NCI-H2171 (cell line): ENCODE results near the gene BICC1.

Source experiments
- DNase-seq: peaks from one replicate; lab custom pipeline; 2025; lab: John Stamatoyannopoulos, UW

BICC1 gene

DNA sequence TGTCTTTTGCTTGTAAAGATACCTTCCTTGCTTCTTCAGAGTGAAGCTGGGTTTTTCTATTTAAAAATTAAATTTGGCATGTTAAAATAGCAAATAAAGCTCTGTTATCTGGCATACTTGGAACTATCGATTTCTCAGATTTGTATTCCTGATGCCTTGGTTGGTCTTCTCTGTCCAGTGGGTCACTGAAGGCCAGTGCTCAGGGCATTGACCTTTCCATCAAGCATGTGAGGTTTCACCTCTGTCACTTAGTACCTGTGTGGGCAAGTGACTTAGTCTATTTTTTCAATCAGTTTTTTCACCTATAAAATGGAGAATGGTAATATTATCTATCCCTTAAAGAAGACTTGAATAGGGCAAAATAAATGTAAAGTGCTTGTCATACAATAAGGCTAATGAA, 311.3 kb downstream of the BICC1 start:
- no peak for DNase-seq

- no peak for DNase-seq
Observed at GRCh38 chr10:58824396-58824795, 311.7 kb downstream of the BICC1 start.

GRCh38 chr10:58826694-58827093, 314.0 kb downstream of the BICC1 start:
- DNase-seq = no peak

DNA sequence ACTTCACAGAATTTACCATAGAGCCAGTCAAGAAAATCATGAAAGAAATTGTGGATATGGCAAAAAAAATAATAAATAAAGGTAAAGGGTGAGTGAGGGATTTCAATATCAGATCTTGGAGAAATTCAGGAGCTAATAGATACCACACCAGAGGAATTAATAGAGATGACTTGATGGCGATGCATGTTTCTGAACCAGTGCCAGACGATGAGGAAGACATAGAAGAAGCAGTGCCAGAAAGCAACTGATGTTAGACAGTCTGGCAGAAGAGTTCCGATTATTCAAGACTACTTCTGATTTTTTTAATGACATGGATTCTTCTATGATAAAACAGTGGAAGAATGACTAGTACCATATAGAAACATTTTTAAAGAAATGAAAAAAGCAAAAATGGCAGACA, 314.7 kb downstream of the BICC1 start:
- DNase-seq = no peak

- no peak for DNase-seq
Observed at GRCh38 chr10:58829839-58830238, 317.2 kb downstream of the BICC1 start.

- no peak for DNase-seq
Observed at GRCh38 chr10:58830697-58831096, 318.0 kb downstream of the BICC1 start.

- DNase-seq = no peak
Observed at GRCh38 chr10:58833771-58834561, 321.3 kb downstream of the BICC1 start.

DNA sequence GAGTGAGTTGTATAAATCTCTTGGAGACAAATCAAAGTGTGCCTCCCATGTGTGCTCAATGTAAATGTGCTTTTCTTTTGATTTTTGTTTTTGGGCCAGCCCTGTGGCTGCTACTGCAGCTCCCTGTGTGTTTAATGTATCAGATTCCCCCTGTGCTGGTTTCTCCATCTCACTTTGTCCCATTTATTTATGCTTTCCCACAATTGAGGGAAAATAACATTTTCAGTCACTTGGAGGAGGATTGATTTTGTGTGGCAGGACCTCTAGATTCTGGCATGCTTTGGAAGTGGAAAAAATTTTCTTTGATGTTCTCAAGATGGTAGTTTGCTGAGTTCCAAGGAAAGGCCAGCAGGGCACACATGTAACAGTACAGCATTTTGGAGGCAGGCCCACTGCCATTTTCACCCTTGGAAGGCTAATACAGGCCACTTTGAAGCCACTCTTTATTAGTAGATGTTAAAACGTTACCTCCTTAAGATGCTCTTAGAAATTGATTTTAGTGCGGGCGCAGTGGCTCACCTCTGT, 323.6 kb downstream of the BICC1 start:
- DNase-seq = no peak

GRCh38 chr10:58836991-58837575, 324.4 kb downstream of the BICC1 start:
- no peak for DNase-seq

DNA sequence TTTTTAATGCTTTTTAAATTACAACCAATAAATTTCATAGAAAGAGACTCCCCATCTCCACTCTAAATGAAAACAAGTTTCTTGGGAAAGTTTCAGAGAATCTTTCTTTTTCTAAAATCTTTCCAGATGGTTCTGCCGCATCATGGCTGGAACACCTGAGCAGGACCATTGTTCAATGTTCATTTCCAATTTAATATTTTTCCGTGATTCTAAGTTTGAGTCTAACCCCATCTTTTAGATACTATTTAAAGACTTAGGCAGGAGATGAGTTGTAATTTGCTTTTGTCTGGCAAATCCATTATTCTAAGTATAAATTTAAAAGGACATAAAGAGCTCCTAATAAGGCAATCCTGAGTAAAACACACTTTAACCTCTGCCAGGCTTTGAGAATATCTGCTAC, 325.2 kb downstream of the BICC1 start:
- no peak for DNase-seq

GRCh38 chr10:58838561-58839208, 326.0 kb downstream of the BICC1 start:
- no peak for DNase-seq

DNA sequence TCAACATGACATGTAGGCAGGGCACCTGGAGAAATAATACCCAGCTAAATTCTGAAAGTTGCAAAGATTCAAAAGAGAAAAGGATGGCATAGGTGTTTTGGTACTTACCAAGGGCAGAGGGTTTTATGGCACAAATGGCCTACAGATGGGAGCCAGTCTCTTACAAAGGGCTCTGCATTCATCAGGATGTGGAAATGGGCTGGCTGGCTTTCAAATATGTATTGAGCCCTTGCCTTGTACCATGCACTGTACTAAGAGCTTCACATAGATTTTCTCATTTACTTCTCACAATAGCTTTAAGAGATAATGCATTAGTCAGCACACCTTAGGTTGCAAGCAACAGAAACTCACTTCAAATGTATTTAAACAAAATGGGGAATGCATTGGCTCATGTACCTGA, 327.1 kb downstream of the BICC1 start:
- DNase-seq = no peak

GRCh38 chr10:58840840-58841435, 328.3 kb downstream of the BICC1 start:
- no peak for DNase-seq

DNA sequence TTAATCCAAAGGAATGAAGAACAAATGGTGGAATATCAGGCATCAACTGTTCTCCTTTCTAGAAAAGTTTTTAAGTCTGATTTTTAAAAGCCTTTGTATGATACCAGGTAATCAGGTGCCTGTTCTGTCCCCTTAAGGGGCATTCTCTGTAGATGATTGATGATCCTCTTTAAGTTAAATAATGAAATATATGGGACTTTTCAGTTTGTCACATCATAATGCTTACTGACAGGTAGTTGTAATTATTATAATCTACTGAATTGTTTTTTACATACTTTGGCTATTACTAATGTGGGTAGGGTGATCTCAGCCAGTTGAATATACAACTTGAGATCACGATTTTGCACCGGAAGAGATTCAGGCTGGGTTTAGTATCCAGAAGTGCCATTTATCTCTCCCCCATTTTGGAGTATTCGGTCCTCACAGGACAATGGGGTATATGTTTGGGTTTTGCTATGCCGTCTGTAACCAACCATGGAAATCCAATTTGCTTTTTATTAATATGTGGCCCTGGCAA, 330.2 kb downstream of the BICC1 start:
- no peak for DNase-seq

GRCh38 chr10:58843760-58844159, 331.1 kb downstream of the BICC1 start:
- DNase-seq = no peak

GRCh38 chr10:58844680-58845079, 332.0 kb downstream of the BICC1 start:
- DNase-seq = no peak

DNA sequence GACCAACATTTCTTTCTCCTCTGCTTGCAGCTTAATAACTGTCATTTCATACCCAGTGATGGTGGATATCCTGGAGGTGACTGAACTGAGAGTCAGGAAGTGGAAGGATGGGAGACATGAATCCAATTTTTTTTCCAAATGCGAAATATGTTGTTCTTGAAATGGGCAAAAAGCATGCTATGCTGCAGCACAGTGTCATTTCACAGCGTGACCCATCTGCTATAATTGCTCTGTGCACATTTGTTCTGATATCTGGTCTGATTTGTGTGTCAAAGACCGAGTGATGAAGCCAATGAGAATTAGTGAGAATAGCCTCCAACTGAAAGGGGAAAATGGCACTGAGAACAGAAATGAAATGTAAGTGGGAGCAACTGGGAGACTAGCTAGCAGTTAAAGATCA, 334.2 kb downstream of the BICC1 start:
- DNase-seq = no peak

- DNase-seq = no peak
Observed at GRCh38 chr10:58851606-58852005, 338.9 kb downstream of the BICC1 start.

DNA sequence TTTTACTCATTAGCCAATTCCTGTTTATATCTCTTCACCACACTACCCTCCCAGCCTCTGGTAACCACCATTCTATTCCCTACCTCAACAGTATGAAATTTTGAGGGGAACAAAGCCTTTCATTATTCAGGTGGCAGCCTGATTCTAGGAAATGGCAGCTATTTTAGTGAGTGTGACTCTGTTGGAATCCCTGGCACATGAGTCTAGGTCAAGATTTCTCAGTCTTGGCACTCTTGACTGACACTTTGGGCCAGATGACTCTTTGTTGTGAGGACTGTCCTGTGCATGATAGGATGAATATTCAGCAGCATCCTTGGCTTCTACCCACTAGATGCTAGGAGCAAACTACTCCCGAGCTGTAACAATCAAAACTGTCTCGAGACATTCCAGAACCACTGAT, 341.0 kb downstream of the BICC1 start:
- DNase-seq = no peak

DNA sequence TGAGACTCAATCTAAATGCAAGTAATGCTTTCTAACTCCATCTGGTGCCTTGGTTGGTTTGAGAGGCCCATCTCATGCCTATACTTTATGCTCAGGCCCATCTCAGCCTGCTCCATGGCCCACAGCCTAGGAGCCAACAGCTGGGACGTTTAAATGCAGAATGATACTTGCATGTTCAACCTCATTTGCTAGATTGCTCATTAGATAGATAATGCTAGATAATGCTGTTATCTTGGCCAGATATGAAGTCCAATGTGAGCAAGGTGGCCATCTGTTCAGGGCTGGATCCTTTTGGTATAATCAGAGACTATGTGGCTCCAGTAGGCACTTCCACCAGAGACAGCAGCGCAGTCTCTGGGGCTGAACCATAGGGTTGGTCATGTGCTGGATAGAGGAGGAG, 342.1 kb downstream of the BICC1 start:
- DNase-seq = no peak

GRCh38 chr10:58856508-58857240, 344.0 kb downstream of the BICC1 start:
- no peak for DNase-seq
